AG08396 (cell line): ENCODE data around the gene PPP1CA.
A peak's percentile ranks its signal among the peaks of the same experiment; 100 is the strongest.

Source experiments
- DNase-seq: peaks from one replicate; pipeline ENCODE4 v3.0.0; 2012; ENCODE audit warnings: low spot score, mixed read lengths

The PPP1CA gene

DNA sequence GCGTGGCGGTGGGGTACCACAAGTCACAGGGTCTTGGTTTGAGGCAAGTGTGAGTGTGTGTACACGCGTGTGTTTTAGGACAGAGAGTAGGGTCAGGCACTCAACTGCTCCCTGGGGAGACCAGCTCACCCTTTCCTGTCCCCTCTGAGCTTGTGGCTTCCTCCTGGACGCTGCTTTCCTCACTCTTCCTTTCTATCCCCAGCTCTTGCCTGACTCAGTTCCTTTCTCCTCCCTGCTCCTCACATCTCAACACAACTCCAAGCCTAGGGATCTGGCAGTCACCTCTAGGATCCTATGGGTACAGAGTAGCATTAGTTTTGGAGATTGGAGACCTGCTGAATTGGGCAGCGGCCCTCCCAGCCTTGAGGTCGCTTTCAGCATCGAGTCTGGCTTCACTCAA is 32.4 kb downstream of the PPP1CA start:
- no peak for DNase-seq

DNA sequence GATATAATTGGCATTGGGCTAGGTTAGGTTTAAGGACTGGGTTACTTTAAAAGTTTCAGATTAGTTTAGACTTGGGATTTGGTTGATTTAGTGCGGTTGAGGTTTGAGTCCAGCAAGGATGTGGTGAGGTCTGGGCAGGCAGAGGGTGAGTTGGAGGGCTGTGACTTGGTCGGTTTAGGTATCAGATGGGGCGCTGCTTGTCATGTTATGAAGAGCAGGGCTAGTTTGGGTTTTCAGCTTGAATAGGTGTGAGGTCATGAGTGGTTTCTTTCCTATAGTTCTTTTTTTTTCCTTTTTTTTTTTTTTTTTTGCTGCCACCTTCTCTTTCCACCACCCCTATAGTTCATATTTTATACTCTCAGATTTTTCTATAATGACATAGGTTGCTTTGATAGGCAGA is 33.0 kb downstream of the PPP1CA start:
- DNase-seq = no peak

DNA sequence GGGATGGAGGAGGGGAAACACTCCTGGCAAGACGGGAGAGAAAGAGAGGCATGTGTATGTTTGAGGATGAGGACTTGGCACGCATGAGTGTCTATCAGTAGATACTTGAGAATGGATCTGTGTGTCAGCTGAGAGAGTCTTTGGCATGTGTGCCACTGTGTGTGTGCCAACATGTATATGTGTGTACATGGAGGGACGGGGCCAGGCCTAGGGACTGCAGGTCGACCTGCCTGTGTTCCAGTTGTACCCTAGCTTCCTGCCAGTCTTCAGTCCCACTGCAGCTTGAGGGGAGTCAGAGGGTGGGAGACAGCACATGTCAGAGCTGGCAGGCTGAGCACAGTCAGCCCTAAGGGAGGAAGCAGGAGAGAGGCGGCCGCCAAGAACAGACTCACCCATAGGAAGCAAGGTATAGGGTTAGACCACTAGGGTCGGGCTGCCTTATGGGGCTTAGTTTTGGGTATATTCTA is 33.9 kb downstream of the PPP1CA start:
- DNase-seq = no peak

DNA sequence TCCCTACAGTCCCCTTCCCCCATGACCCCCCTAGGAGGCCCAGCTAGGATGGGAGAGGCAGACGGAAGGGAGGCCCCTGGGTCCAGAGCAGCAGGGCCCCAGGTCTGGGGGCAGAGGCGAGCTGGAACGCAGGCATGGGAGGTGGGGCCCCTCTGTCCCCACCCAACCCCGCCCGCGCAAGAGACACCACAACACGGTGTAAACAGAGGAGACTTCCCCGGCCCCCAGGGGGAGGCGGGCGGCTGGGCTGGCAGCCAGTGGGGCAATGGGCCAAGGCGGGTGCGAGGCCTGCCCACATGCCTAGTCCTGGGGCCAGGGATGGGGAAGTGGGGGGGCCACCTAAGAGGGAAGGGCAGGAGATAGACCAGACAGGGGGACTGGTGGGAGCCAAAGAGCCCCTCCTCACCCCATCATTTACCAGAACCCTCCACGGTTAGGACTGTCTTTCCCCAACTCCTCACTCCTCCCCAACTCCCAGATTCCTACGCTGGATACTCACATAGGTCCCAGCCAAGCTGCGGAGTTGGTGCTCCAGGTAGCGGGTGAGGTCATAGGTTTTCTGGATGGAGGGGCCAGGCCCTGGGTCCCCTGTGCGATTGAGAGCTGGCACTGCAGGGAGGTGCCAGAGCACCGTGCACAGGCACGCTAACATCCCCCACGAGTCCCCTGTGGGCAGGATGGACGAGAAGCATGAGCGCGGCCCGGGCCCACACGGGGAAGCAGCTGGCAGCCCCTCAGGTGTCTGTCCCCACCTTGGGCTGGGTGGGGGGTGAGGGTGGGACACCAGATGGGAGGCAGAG is 34.5 kb downstream of the PPP1CA start:
- DNase-seq = no peak

DNA sequence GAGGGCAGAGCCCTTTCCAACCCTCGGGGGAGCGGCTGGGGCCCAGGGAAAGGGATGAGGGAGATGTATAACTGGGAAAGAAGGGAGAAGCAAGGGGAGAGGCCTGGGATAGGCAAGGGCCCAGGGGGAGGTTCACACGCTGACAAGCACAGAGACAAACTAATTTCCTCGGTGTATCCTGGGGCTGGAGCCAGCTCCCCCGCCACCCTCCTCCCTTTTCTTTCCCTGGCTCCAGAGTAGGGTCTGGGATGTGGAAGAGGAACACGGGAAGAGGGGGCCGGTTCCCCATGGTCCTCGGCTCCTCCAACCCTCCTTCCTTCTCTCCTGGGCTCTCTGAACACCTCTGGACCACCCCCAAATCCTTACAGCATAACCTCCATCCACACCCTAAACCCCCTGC is 35.1 kb downstream of the PPP1CA start:
- DNase-seq = no peak

DNA sequence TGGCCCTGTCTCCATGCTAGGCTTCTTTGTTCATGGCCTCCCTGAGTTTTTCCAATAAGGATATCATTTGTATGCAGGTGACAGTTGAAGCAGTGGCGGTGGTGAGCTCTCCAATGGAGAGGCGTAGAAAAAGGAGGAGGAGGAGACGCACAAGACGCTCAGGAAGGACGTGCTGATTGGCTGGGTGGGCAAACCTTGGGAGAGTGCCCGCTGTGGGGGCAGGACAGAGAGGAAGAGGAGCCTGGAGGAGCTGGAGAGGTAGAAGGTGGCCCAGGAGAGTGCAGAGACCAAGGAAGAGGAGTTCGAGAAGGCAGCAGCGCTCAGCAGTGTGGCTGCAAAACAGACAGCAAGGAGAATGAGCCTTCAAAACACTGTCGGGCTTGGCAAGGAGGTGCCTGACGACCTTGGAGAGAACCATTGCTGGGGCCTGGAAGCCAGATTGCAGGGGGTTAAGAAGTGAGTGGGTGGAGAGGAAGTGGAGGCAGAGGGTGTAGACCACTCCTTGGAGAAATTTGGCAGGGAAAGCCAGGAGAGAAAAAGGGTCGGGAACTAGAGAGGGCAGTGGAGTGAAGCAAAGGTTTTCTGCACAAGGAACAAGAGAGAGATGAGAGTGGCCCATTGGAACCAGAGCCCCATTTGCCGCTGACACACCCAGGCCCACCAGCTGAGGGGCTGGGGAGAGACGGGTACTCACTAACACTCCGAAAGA is 35.8 kb downstream of the PPP1CA start:
- no peak for DNase-seq

DNA sequence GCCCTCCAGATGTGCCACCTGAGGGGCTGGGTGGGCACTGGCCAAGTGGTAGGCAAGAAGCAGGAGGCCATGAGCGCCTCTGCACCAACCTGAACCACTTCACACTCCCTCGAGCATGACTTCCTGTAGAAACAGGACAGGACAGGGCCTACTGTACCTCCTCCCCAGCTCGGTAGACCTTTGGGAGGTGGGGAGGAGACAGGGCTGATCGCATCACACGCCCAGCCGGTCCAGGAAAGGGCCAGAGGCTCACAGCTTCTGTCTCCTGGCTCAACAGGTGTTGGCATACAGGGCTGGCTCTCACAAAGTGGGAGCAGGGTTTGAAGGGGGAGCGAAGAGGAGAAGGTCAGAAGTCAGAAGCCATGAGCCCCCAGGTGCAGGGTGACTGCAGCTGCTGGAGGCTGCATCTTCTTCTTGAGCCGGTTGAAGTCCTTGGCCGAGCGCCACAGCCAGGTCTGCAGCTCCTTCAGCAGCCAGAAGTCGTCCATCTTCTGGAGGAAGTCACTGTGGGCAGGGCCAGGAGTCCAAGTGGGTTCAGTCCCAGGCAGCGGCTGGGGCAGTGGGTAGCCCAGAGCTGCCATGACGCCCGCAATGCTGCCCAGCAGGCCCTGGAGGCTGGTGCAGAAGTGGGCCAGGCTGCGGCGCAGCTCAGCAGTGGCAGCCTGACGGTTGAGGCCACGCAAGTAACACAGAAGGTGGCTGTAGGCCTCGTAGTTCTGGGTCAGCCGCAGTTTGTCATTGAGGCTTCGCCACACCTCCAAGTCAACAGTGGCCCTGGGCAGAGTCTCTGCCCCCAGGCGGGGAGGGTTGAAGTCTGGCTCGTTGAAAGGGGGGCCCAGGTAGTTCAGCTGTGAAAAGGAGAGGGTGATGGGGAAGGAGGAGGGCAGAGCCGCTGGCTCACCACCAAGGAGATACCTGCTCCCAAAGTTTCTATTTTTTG is 36.6 kb downstream of the PPP1CA start:
- no peak for DNase-seq

DNA sequence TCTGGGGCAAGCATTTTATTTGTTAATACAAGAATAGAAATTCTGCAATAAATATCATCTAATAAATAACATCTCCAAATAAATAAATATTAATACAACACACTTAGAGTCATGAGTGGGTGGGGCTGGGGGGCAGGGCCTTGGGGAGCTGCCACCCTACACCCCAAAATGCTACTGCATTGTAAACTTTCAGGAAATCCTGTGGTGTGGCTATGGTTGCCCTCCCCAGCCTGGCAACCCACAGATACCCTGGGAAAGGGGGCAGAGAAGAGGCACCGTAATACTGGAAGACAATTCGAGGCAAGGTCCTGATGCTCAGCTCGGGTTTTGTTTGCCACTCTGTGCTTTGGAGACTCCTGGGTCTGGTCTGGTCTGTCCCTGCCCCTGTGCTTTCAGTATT is 37.5 kb downstream of the PPP1CA start:
- DNase-seq = no peak

DNA sequence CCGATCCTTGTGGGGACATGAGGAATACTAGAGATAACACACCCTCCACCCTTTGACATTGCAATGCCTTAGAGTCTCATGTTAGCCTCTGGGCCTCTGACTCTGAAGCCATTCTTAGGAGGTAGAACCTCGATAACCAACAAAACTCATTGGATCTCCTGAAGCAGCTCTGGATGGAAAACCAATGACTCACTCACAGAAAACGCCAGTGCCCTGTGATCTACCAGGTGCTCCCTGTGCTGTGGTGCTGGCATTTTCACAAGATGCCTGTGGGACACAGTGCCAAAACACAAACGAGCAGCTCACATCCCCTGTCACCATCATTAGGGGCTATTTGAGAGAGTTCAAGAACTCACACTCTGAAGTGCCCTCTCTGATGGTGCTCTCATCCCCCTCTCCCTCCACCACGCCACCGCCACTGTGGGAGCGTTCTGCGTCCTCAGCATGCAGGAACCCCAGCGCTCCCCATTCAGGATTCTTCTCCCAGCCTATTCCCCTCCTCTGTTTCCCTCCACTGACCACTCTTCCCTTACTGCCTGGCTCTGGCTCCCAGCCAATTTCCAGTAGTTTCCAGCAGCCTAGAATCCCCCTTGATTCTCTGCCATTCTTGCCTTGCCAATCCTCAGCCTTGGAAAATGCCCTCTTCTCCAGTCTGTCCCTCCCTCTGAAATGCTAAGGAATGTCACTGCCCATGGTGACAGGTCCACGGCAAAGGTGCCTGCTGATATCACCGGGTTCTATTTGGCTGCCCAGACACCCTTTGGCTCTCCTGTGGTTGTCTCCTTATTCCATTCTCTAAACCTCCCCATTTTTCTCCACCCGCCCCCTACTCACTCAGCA is 43.6 kb downstream of the PPP1CA start:
- peak; percentile 49 for DNase-seq

DNA sequence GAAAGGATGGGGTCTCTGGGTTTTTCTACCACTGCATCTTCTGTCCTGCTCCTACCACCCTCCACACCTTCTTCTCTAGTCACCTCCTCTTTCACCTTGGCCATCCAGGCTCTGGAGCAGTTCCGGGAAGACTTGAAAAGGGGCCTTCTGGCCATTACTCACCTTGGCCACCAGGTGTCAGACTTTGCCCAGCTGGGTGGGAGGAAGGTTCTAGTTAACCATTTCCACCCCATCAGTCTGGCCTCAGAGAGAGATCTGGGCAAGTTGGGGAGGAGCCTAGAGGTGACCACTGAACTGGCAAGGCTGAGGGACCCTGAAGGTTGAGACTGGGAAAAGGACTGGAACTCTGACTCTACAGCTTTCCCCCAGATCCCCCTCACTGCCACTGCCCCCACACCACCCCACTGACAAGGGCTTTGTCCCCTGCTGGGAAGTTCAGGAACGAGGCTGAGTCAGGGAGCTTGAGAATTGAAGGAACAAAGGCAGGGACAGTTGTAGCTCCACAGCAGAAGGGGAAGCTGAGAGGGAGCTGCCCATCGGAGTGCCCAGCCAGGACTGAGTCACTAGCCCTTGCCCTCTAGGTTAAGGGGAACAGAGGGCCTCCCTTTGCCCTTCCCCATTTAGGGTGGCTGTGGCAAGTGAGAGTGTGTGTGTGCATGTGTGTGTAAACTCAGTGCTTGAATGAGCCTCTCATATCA is 44.6 kb downstream of the PPP1CA start:
- peak; percentile 76 for DNase-seq

DNA sequence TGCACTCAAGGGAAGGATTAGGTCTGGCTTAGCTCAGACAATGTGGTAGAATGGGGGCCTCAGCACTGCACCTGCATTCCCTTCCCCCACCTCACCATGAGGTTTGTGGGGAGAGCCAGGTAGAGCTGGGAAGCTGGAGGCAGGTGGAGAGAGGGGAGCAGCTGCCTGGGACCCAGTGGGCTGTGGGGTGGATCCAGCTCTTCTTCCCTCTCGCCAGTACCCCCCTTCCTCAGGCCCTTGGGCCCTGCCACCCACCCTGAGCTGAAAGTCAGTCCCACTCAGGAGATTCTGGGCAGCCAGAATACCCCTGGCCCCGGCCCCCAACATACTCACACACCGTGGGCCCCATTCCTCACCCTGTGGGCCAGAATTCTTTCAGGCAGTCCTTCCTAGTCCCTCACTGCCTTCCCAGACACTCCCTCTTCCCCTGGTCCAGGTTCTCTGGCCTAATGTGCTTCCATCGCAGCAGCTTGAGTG is 45.2 kb downstream of the PPP1CA start:
- no peak for DNase-seq

DNA sequence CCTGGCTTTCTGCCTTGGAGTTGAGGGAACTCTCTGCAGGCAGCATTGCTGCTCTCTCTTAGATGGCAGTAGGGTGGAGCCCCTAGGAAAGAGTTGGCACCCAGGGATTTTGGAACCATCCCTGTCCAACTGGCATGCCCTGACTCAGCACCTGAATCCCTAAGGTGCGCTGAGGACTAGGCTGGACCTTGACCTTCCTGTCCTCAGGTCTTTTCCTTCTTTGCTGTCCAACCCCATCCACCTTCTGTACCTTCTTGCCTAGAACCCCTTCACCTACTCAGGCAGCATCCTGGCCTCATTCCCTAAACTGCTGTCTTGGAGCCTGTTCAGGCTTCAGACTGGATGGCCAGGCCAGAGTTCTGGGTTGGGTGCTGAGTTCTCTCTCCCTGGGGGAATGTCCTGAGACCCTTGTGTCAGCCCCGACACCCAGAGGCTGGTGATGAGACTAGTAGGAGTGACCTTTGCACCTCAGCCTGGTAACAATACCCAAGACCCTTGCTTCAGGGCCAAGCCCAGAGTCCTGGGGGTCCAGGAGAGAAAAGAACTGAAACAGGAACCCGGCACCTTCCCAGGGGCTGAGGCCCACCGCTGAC is 45.8 kb downstream of the PPP1CA start:
- DNase-seq = no peak

DNA sequence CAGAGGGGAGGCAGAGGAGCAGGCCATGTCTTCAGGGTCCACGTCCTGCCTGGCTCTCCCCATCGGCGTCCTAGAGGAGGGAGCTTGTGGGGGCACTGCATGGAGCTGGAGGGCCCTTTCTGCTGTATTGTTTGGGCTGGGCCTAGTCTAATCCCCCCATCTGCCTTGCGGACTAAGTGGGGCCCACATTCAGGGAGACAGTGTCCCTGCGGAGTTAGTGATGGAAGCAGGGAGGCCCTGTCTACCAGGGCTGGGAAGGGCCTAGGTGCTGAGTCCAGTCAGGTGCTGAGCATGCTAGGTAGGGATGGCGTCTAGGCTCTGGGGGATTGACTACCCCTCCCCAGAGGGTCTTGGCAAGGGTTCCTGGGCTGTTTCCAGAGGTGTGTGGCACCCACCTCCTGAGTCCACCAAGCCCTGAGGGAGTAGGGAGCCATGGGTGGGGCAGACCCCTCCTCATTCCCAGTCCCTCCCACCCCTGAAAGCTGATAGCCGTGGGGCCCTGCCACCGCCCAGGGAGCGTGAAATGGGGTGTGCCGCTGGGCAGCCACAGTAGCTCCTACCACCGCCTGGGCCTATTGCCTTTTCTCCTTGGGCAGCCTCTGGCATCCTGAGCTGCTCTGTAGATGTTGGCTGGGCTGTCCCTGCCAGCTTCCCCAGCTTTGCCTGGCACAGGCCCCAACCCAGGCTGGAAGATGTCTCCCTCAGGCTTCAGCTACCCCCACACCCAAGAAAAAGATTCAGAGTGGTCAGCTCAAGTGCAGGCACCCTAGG is 46.5 kb downstream of the PPP1CA start:
- peak; percentile 7 for DNase-seq

DNA sequence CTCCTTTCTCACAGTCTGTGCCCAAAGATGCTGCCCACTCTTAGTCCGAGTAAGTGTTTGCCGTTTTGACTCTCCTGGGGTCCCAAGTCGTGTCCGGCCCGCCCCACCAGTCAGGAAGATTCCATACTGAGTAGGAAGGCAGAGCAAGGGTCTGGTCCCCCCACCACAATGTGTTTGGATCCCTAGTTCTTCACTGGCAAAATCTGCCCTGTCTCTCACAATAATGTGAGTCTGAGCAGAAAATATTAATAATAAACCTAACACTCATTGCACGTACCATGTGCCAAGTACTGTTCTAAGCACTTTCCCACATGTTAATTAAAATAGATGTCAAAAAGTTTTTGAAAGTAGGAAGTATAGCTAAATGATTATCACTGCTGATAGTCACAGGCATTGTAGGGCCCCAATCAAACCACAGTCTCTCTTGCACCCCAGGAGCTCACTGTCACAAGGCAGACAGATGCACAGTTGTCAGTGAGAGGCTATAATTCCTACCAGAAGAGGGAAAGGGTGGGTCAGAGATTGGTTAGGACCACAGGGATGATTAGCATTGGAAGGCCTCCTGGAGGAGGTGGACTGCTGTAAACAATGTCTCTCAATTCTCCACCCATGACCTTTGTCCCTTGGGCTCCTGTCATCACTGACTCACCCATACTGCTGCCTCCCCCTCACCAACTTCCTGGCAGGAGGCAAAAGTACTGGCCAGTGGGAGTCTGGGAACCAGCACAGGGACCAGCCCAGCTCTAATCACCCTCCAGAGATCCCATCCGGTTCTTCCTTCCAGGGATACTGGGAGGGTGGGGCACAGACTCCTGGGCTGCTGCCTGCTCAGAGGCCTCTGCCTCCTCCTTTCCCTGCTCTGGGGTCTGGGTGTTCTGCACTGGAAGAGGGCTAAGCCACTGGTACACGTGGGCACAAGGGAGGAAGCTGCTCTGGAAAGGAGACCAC is 47.3 kb downstream of the PPP1CA start:
- DNase-seq = peak; percentile 90

DNA sequence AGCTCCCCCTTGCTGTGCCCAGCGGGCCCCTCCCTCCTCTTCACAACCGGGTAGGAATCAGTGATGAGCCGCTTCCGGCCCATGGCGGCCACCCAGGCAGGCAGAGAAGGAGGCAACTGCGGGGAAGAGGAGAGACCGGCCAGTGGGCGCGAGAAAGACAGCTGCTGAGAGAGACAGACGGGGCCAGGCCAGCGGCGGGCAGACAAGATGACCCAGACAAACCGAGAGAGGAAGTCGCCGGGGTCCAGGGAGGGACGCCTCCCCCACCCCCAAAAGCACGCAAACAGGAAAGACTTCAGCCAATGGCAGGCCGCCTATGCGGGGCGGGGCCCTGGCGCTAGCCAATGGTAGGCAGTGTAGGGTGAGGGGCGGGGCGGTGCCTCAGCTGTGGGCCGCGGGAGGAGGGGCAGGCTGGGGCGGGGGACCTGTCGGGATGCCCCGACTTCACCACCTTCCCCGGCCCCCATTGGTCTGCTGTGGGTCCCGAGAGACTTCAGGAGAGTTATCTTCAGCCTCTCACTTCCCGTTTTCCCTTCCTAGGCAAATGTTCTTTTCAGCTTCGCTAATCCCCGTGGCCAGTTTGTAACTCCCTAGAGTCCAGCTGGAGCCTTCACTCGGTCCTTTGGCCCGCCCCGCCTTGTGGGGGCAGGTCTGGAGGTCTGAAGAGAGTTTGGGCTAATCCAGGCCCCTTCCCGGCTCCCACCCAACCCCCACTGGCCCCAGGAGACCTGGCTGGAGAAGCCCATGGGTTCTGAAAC is 48.2 kb downstream of the PPP1CA start, which contains the start of gene POLD4:
POLD4 (minus strand) TSS at position 230 of the 758 bp plus-strand sequence; CDS start at position 83, 147 bp downstream.
- peak; percentile 95 for DNase-seq

DNA sequence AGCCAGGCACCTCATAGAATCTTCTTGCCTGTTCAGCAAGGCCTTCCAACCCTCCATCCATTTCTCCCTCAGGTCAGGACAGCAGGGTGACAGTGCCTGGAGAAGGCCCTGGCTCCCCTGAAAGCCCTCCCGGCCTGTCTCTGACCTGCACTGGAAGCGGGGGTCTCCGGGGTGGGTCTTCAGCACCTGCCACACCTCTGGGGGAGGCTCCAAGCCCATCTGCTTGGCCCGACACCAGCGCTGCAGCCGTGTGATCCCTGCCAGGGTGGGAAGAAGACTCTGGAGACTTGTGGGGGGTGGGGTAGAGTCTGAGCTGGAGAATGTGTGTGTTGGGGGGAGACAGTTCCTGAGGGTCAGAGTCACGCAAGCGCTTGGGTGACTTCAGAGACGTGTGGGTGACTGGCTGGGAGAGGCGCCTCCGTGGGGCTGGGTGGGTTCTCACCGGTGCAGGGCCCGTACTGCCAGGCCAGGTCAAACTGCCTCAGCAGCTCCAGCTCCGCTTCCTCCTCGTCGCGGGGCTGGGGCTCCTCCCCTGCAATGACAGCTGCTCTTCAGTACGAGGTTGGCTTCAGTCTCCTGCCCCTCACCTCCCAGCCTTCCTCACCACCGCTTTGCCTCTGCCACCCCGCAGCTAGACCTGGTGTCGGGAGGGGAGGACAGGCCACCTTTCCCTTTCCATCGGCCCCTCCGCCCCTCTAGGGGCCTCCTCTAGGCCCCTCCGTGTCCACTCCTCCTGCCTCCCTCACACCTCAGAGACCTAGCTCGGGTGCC is 48.9 kb downstream of the PPP1CA start:
- peak; percentile 33 for DNase-seq
